ENCODE results near the gene COQ6.
"Not testable (repeated sequence)": the region's sequence is repeated elsewhere in the genome, so short reads cannot be mapped to it uniquely, and the experiment has no call there.

Gene COQ6

GRCh38 chr14:73949752-73950734 is at the start of gene COQ6, which contains the start of gene FAM161B:
TSS of gene COQ6 (plus strand) at chr14:73950302. CDS start at chr14:73950333, 31 bp downstream.
TSS of gene FAM161B (minus strand) at chr14:73950094. CDS start at chr14:73950026, 68 bp downstream.
- peak; percentile 99 for DNase-seq (ENCODE audit: low spot score)

GRCh38 chr14:73903028-73903427 is 47.1 kb upstream of the COQ6 start:
- DNase-seq (ENCODE audit: low spot score) = no peak

GRCh38 chr14:73909681-73910080 is 40.4 kb upstream of the COQ6 start:
- DNase-seq (ENCODE audit: low spot score) = no peak

GRCh38 chr14:73913256-73913655 is 36.8 kb upstream of the COQ6 start:
- DNase-seq (ENCODE audit: low spot score) = no peak

GRCh38 chr14:73916324-73916723 is 33.8 kb upstream of the COQ6 start:
- DNase-seq (ENCODE audit: low spot score) = no peak

- DNase-seq (ENCODE audit: low spot score) = not testable (repeated sequence)
Measured at GRCh38 chr14:73919457-73919856, 30.6 kb upstream of the COQ6 start.

GRCh38 chr14:73924337-73924736 is 25.8 kb upstream of the COQ6 start:
- DNase-seq (ENCODE audit: low spot score) = no peak

GRCh38 chr14:73935666-73936065 is 14.4 kb upstream of the COQ6 start:
- no peak for DNase-seq (ENCODE audit: low spot score)

GRCh38 chr14:73936548-73936947 is 13.6 kb upstream of the COQ6 start:
- DNase-seq (ENCODE audit: low spot score) = no peak

- no peak for DNase-seq (ENCODE audit: low spot score)
Measured at GRCh38 chr14:73937012-73937411, 13.1 kb upstream of the COQ6 start.

- no peak for DNase-seq (ENCODE audit: low spot score)
Measured at GRCh38 chr14:73942180-73942579, 7.9 kb upstream of the COQ6 start.

GRCh38 chr14:73943083-73943482 is 7.0 kb upstream of the COQ6 start:
- no peak for DNase-seq (ENCODE audit: low spot score)

GRCh38 chr14:73944432-73945158 is 5.5 kb upstream of the COQ6 start:
- DNase-seq (ENCODE audit: low spot score) = no peak

GRCh38 chr14:73945159-73945670 is 4.9 kb upstream of the COQ6 start:
- DNase-seq (ENCODE audit: low spot score) = no peak

- no peak for DNase-seq (ENCODE audit: low spot score)
Measured at GRCh38 chr14:73953731-73954130, 3.6 kb downstream of the COQ6 start.

GRCh38 chr14:73955674-73956073 is 5.6 kb downstream of the COQ6 start:
- no peak for DNase-seq (ENCODE audit: low spot score)

- no peak for DNase-seq (ENCODE audit: low spot score)
Measured at GRCh38 chr14:73958591-73958990, 8.5 kb downstream of the COQ6 start.

- no peak for DNase-seq (ENCODE audit: low spot score)
Measured at GRCh38 chr14:73961192-73961591, 11.1 kb downstream of the COQ6 start.

- DNase-seq (ENCODE audit: low spot score) = no peak
Measured at GRCh38 chr14:73965216-73965615, 15.1 kb downstream of the COQ6 start.

GRCh38 chr14:73968885-73969284 is 18.8 kb downstream of the COQ6 start:
- DNase-seq (ENCODE audit: low spot score) = no peak

- DNase-seq (ENCODE audit: low spot score) = no peak
Measured at GRCh38 chr14:73973497-73973896, 23.4 kb downstream of the COQ6 start.

GRCh38 chr14:73976125-73976524 is 26.0 kb downstream of the COQ6 start:
- DNase-seq (ENCODE audit: low spot score) = no peak

GRCh38 chr14:73977896-73978295 is 27.8 kb downstream of the COQ6 start:
- DNase-seq (ENCODE audit: low spot score) = no peak

Data from cerebellar cortex (tissue), 1 donor.